ENCODE data around the gene TBC1D10A. TPM values are rescaled to one million over a fixed set of nuclear protein-coding genes. Genes with fewer than 3 reads are reported as not detected.

TBC1D10A gene
- polyA plus RNA-seq, 1 of the 3 experiments (the other 2 are of a cell fraction): 15.3 TPM

GRCh38 chr22:30372915-30373314 lies 46.2 kb upstream of the TBC1D10A start:
- H3K9me2 ChIP-seq: no peaks in the 10 kb centered on the region
- H2AFZ ChIP-seq (ENCODE audit: low read depth): no peak overlapping the region
- H4K20me1 ChIP-seq (ENCODE audit: insufficient read depth): no peaks in the 10 kb centered on the region
- no peak overlapping the region for H3K9ac ChIP-seq
- peaks cover 0 to 12% of the 10 kb centered on the region in 2 experiments; a peak in 1 of 4 replicates for H3K4me1 ChIP-seq (ENCODE audit: control insufficient read depth in 1 of 2, insufficient read depth in 2 of 2, low read depth in 1 of 2, low read length in 1 of 2)
- ChIA-PET POLR2A (interaction anchor here (3.4 kb wide), 1 partner anchor 8 kb away, joined by 12 read pairs; no protein-coding TSS in a partner anchor), CTCF (interaction anchor here (0.9 to 1.7 kb wide), 6 partner anchors 11 to 117 kb away, joined by 3 to 6 read pairs (median 4); partner anchors contain the start of gene RNF215)
- H3K9me3 ChIP-seq: no peaks in the 10 kb centered on the region
- H3K4me2 ChIP-seq: no peak overlapping the region
- peaks cover 0 to 7% of the 10 kb centered on the region in 2 experiments for H3K36me3 ChIP-seq (replicated peaks in 1 of 2; ENCODE audit: control insufficient read depth in 1 of 2, insufficient read depth in 2 of 2, low read length in 1 of 2)
- H3K79me2 ChIP-seq (ENCODE audit: insufficient read depth): no peaks in the 10 kb centered on the region
- DNase-seq: no peak
- no peak overlapping the region for H3K27ac ChIP-seq (ENCODE audit: low read depth in 2 of 2, low read length in 1 of 2)
- no peaks in the 10 kb centered on the region for H3F3A ChIP-seq (replicated peaks; ENCODE audit: insufficient read depth)
- WGBS (ENCODE audit: low lambda C conversion rate): 83% methylated on average over 8 of the region's 8 CpGs
- H3K4me3 ChIP-seq (ENCODE audit: low read depth in 2 of 2, low read length in 1 of 2): no peak overlapping the region
- TF ChIP-seq SMC3 (IDR thresholded peaks at IDR 0.05; ENCODE audit: low read depth, low read length) (no peak), YY1 (IDR thresholded peaks at IDR 0.05; ENCODE audit: low read depth) (no peak), POLR2AphosphoS5 (IDR thresholded peaks at IDR 0.05; ENCODE audit: low read depth, low read length) (no peak), JUND (IDR thresholded peaks at IDR 0.05) (no peak)
- no peaks in the 10 kb centered on the region for H3K27me3 ChIP-seq (ENCODE audit: insufficient read depth)

- Histone ChIP-seq H3K9ac (no peak overlapping the region), H3K36me3 (replicated peaks in 1 of 2; ENCODE audit: control insufficient read depth in 1 of 2, insufficient read depth in 2 of 2, low read length in 1 of 2) (peaks cover 0 to 5% of the 10 kb centered on the region in 2 experiments), H4K20me1 (ENCODE audit: insufficient read depth) (no peaks in the 10 kb centered on the region), H3K9me2 (no peaks in the 10 kb centered on the region), H3K4me2 (no peak overlapping the region), H2AFZ (ENCODE audit: low read depth) (no peak overlapping the region), H3K4me3 (ENCODE audit: low read depth in 2 of 2, low read length in 1 of 2) (no peak overlapping the region), H3F3A (replicated peaks; ENCODE audit: insufficient read depth) (no peaks in the 10 kb centered on the region), H3K27me3 (ENCODE audit: insufficient read depth) (no peaks in the 10 kb centered on the region), H3K4me1 (ENCODE audit: control insufficient read depth in 1 of 2, insufficient read depth in 2 of 2, low read depth in 1 of 2, low read length in 1 of 2) (peaks cover 0 to 12% of the 10 kb centered on the region in 2 experiments; a peak in 1 of 4 replicates), H3K79me2 (ENCODE audit: insufficient read depth) (no peaks in the 10 kb centered on the region), H3K27ac (ENCODE audit: low read depth in 2 of 2, low read length in 1 of 2) (no peak overlapping the region), H3K9me3 (no peaks in the 10 kb centered on the region)
- no peak for TF ChIP-seq CHD2 (IDR thresholded peaks at IDR 0.05; ENCODE audit: low read length, partially characterized antibody)
- no peak for TF ChIP-seq JUND (IDR thresholded peaks at IDR 0.05)
- TF ChIP-seq CTCF (IDR thresholded peaks at IDR 0.05): no peak
- TF ChIP-seq RCOR1 (IDR thresholded peaks at IDR 0.05; ENCODE audit: low read length): no peak
- no peak for TF ChIP-seq ELF1 (IDR thresholded peaks at IDR 0.05)
- TF ChIP-seq FOXJ3 (CRISPR knock-in tag; IDR thresholded peaks at IDR 0.05): no peak
- no peak for TF ChIP-seq REST (IDR thresholded peaks at IDR 0.05; ENCODE audit: low read depth, low read length)
- TF ChIP-seq MXI1 (IDR thresholded peaks at IDR 0.05; ENCODE audit: low read depth, low read length): no peak
- CTCF ChIA-PET: interaction anchor here (1.1 to 1.7 kb wide), 4 partner anchors 15 to 86 kb away, joined by 4 to 6 read pairs (median 4); partner anchors contain the start of gene RNF215
- no peak for DNase-seq
- POLR2A ChIA-PET: interaction anchor here (0.5 to 3.4 kb wide), 2 partner anchors 9 to 92 kb away, joined by 3 to 12 read pairs; no protein-coding TSS in a partner anchor
- WGBS (ENCODE audit: low lambda C conversion rate): 90% methylated on average over 7 of the region's 13 CpGs
These were observed 45.2 kb upstream of the TBC1D10A start for GRCh38 chr22:30371981-30372380.
